Ecto neural progenitor cell (in vitro differentiated cells): ENCODE results near the gene ERO1B.
"Not testable (repeated sequence)": the region's sequence is repeated elsewhere in the genome, so short reads cannot be mapped to it uniquely, and the experiment has no call there.

Source experiments
- DNase-seq: peaks from one replicate; pipeline ENCODE4 v3.0.0-alpha.2; 2018; ENCODE audit warnings: low spot score

Gene ERO1B

GRCh38 chr1:236251587-236251986, 30.2 kb downstream of the ERO1B start:
- no peak for DNase-seq

GRCh38 chr1:236247286-236247685, 34.5 kb downstream of the ERO1B start:
- no peak for DNase-seq

GRCh38 chr1:236242568-236242967, 39.2 kb downstream of the ERO1B start:
- no peak for DNase-seq

GRCh38 chr1:236240675-236241074, 41.1 kb downstream of the ERO1B start:
- no peak for DNase-seq

GRCh38 chr1:236239092-236239585, 42.6 kb downstream of the ERO1B start:
- DNase-seq = no peak

GRCh38 chr1:236235116-236235515, 46.6 kb downstream of the ERO1B start:
- DNase-seq = no peak

GRCh38 chr1:236228411-236228810, 53.3 kb downstream of the ERO1B start:
- DNase-seq = no peak

- DNase-seq = no peak
Measured at GRCh38 chr1:236222632-236223031, 59.1 kb downstream of the ERO1B start.

- DNase-seq = no peak
Measured at GRCh38 chr1:236220473-236220872, 61.3 kb downstream of the ERO1B start.

- no peak for DNase-seq
Measured at GRCh38 chr1:236214761-236215160, 67.0 kb downstream of the ERO1B start.

- no peak for DNase-seq
Measured at GRCh38 chr1:236213534-236213933, 68.2 kb downstream of the ERO1B start.

GRCh38 chr1:236211815-236212214, 69.9 kb downstream of the ERO1B start:
- DNase-seq = no peak

GRCh38 chr1:236209713-236210112, 72.0 kb downstream of the ERO1B start:
- DNase-seq = no peak

GRCh38 chr1:236209185-236209584, 72.6 kb downstream of the ERO1B start:
- DNase-seq = no peak

GRCh38 chr1:236207569-236207968, 74.2 kb downstream of the ERO1B start:
- DNase-seq = no peak

GRCh38 chr1:236207121-236207520, 74.6 kb downstream of the ERO1B start:
- no peak for DNase-seq

- DNase-seq = peak; percentile 53
Measured at GRCh38 chr1:236206548-236206947, 75.2 kb downstream of the ERO1B start.

- DNase-seq = no peak
Measured at GRCh38 chr1:236204656-236205055, 77.1 kb downstream of the ERO1B start.

GRCh38 chr1:236204039-236204438, 77.7 kb downstream of the ERO1B start:
- DNase-seq = no peak

GRCh38 chr1:236201786-236202185, 80.0 kb downstream of the ERO1B start:
- DNase-seq = no peak

GRCh38 chr1:236200925-236201324, 80.8 kb downstream of the ERO1B start:
- no peak for DNase-seq

- DNase-seq = no peak
Measured at GRCh38 chr1:236193184-236193583, 88.6 kb downstream of the ERO1B start.

GRCh38 chr1:236188084-236188483, 93.7 kb downstream of the ERO1B start:
- DNase-seq = not testable (repeated sequence)

GRCh38 chr1:236186471-236186870, 95.3 kb downstream of the ERO1B start:
- not testable (repeated sequence) for DNase-seq

GRCh38 chr1:236185687-236186086, 96.1 kb downstream of the ERO1B start:
- no peak for DNase-seq
